Measurements from ENCODE around the gene GSG1L.
A peak's percentile ranks its signal among the peaks of the same experiment; 100 is the strongest.

The GSG1L gene

GRCh38 chr16:27983244-27983643 is 80.3 kb downstream of the GSG1L start:
- Histone ChIP-seq H3K9ac (ENCODE audit: low read depth, low read length, poor library complexity) (no peak overlapping the region), H2BK12ac (ENCODE audit: low read length) (no peak overlapping the region), H3K27ac (replicated peaks; ENCODE audit: low read length) (no peak overlapping the region), H3K4me1 (ENCODE audit: control insufficient read depth in 2 of 2, insufficient read depth in 1 of 2, low read depth in 1 of 2, low read length in 2 of 2) (no peaks in the 10 kb centered on the region), H4K91ac (ENCODE audit: low read depth, low read length, poor library complexity) (no peak overlapping the region), H3K9me3 (replicated peaks in 1 of 2; ENCODE audit: control insufficient read depth in 2 of 2, insufficient read depth in 1 of 2, low read depth in 1 of 2, low read length in 2 of 2) (no peaks in the 10 kb centered on the region), H2AFZ (ENCODE audit: low read length) (no peak overlapping the region), H4K8ac (ENCODE audit: low read depth, low read length) (no peak overlapping the region), H3K23ac (ENCODE audit: low read depth, low read length, poor library complexity) (no peak overlapping the region), H3K79me1 (ENCODE audit: low read depth, low read length) (no peaks in the 10 kb centered on the region), H3K36me3 (replicated peaks in 1 of 2; ENCODE audit: control insufficient read depth in 2 of 2, insufficient read depth in 2 of 2, low read length in 2 of 2) (no peaks in the 10 kb centered on the region), H3K4me3 (ENCODE audit: low read length in 2 of 2) (no peak overlapping the region), H2AK5ac (ENCODE audit: low read depth, low read length) (no peak overlapping the region), H3K18ac (ENCODE audit: low read length) (no peak overlapping the region), H3K4ac (ENCODE audit: low read length) (no peak overlapping the region), H2BK15ac (ENCODE audit: low read length) (no peak overlapping the region), H2BK120ac (ENCODE audit: low read depth, low read length) (no peak overlapping the region), H3K14ac (ENCODE audit: low read length) (no peak overlapping the region), H3K4me2 (ENCODE audit: insufficient read depth, low read length, poor library complexity, severe bottlenecking) (no peak overlapping the region), H3K27me3 (ENCODE audit: control insufficient read depth in 3 of 3, insufficient read depth in 3 of 3, low read depth in 1 of 3, low read length in 3 of 3) (no peaks in the 10 kb centered on the region), H2BK5ac (ENCODE audit: low read length) (no peak overlapping the region)
- no peak for DNase-seq (ENCODE audit: low spot score)
- WGBS, 2 donors (ENCODE audit: extremely low coverage in 2 of 2, insufficient read length in 2 of 2, insufficient replicate concordance in 1 of 2) = no CpG with 5 or more reads among the region's 2 CpGs

DNA sequence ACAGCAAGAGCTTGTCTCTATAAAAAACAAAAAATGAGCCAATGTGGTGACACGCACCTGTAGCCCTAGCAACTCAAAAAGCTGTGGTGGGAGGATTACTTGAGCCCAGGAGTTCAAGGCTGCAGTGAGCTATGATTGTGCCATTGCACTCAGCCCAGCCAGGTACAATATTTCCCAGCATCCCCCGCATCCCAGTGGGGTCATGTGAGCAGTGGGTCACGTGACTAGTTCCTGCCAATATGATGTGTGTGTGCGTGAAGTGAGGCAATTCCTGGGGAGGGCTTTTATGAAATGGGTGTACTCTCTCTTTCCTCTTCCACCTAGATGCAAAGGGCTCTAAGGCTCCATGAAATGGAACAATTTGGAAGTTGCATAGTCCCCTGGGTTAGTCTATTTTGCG is 81.3 kb downstream of the GSG1L start:
- Histone ChIP-seq H3K18ac (ENCODE audit: low read length) (no peak overlapping the region), H3K4me1 (ENCODE audit: control insufficient read depth in 2 of 2, insufficient read depth in 1 of 2, low read depth in 1 of 2, low read length in 2 of 2) (no peaks in the 10 kb centered on the region), H3K14ac (ENCODE audit: low read length) (no peak overlapping the region), H4K8ac (ENCODE audit: low read depth, low read length) (no peak overlapping the region), H3K36me3 (replicated peaks in 1 of 2; ENCODE audit: control insufficient read depth in 2 of 2, insufficient read depth in 2 of 2, low read length in 2 of 2) (no peaks in the 10 kb centered on the region), H3K27me3 (ENCODE audit: control insufficient read depth in 3 of 3, insufficient read depth in 3 of 3, low read depth in 1 of 3, low read length in 3 of 3) (no peaks in the 10 kb centered on the region), H2BK15ac (ENCODE audit: low read length) (no peak overlapping the region), H3K79me1 (ENCODE audit: low read depth, low read length) (no peaks in the 10 kb centered on the region), H2BK5ac (ENCODE audit: low read length) (no peak overlapping the region), H2AFZ (ENCODE audit: low read length) (peak overlapping the region; percentile 45), H3K4me3 (ENCODE audit: low read length in 2 of 2) (no peak overlapping the region), H3K9me3 (replicated peaks in 1 of 2; ENCODE audit: control insufficient read depth in 2 of 2, insufficient read depth in 1 of 2, low read depth in 1 of 2, low read length in 2 of 2) (no peaks in the 10 kb centered on the region), H2AK5ac (ENCODE audit: low read depth, low read length) (no peak overlapping the region), H3K27ac (replicated peaks; ENCODE audit: low read length) (no peak overlapping the region), H2BK12ac (ENCODE audit: low read length) (no peak overlapping the region), H3K23ac (ENCODE audit: low read depth, low read length, poor library complexity) (no peak overlapping the region), H3K9ac (ENCODE audit: low read depth, low read length, poor library complexity) (no peak overlapping the region), H4K91ac (ENCODE audit: low read depth, low read length, poor library complexity) (no peak overlapping the region), H3K4me2 (ENCODE audit: insufficient read depth, low read length, poor library complexity, severe bottlenecking) (no peak overlapping the region), H3K4ac (ENCODE audit: low read length) (no peak overlapping the region), H2BK120ac (ENCODE audit: low read depth, low read length) (no peak overlapping the region)
- WGBS, 2 donors (ENCODE audit: extremely low coverage in 2 of 2, insufficient read length in 2 of 2, insufficient replicate concordance in 1 of 2) = no CpG with 5 or more reads among the region's 5 CpGs
- no peak for DNase-seq (ENCODE audit: low spot score)

GRCh38 chr16:27980919-27981700 is 82.4 kb downstream of the GSG1L start:
- no peak overlapping the region for H3K14ac ChIP-seq (ENCODE audit: low read length)
- H2AK5ac ChIP-seq (ENCODE audit: low read depth, low read length) = no peak overlapping the region
- WGBS, 2 donors (ENCODE audit: extremely low coverage in 2 of 2, insufficient read length in 2 of 2, insufficient replicate concordance in 1 of 2) = no CpG with 5 or more reads among the region's 9 CpGs
- no peak overlapping the region for H2BK120ac ChIP-seq (ENCODE audit: low read depth, low read length)
- no peaks in the 10 kb centered on the region for H3K36me3 ChIP-seq (replicated peaks in 1 of 2; ENCODE audit: control insufficient read depth in 2 of 2, insufficient read depth in 2 of 2, low read length in 2 of 2)
- H4K91ac ChIP-seq (ENCODE audit: low read depth, low read length, poor library complexity) = no peak overlapping the region
- no peak overlapping the region for H2BK15ac ChIP-seq (ENCODE audit: low read length)
- H3K9ac ChIP-seq (ENCODE audit: low read depth, low read length, poor library complexity) = no peak overlapping the region
- H2BK5ac ChIP-seq (ENCODE audit: low read length) = no peak overlapping the region
- H2BK12ac ChIP-seq (ENCODE audit: low read length) = no peak overlapping the region
- H3K4me2 ChIP-seq (ENCODE audit: insufficient read depth, low read length, poor library complexity, severe bottlenecking) = no peak overlapping the region
- no peak overlapping the region for H3K23ac ChIP-seq (ENCODE audit: low read depth, low read length, poor library complexity)
- no peak overlapping the region for H3K18ac ChIP-seq (ENCODE audit: low read length)
- H3K4me3 ChIP-seq (ENCODE audit: low read length in 2 of 2) = no peak overlapping the region
- H3K4ac ChIP-seq (ENCODE audit: low read length) = no peak overlapping the region
- H3K27me3 ChIP-seq (ENCODE audit: control insufficient read depth in 3 of 3, insufficient read depth in 3 of 3, low read depth in 1 of 3, low read length in 3 of 3) = no peaks in the 10 kb centered on the region
- no peak for DNase-seq (ENCODE audit: low spot score)
- H4K8ac ChIP-seq (ENCODE audit: low read depth, low read length) = no peak overlapping the region
- no peaks in the 10 kb centered on the region for H3K79me1 ChIP-seq (ENCODE audit: low read depth, low read length)
- H3K27ac ChIP-seq (replicated peaks; ENCODE audit: low read length) = no peak overlapping the region
- no peak overlapping the region for H2AFZ ChIP-seq (ENCODE audit: low read length)
- H3K4me1 ChIP-seq (ENCODE audit: control insufficient read depth in 2 of 2, insufficient read depth in 1 of 2, low read depth in 1 of 2, low read length in 2 of 2) = no peaks in the 10 kb centered on the region
- no peaks in the 10 kb centered on the region for H3K9me3 ChIP-seq (replicated peaks in 1 of 2; ENCODE audit: control insufficient read depth in 2 of 2, insufficient read depth in 1 of 2, low read depth in 1 of 2, low read length in 2 of 2)

DNA sequence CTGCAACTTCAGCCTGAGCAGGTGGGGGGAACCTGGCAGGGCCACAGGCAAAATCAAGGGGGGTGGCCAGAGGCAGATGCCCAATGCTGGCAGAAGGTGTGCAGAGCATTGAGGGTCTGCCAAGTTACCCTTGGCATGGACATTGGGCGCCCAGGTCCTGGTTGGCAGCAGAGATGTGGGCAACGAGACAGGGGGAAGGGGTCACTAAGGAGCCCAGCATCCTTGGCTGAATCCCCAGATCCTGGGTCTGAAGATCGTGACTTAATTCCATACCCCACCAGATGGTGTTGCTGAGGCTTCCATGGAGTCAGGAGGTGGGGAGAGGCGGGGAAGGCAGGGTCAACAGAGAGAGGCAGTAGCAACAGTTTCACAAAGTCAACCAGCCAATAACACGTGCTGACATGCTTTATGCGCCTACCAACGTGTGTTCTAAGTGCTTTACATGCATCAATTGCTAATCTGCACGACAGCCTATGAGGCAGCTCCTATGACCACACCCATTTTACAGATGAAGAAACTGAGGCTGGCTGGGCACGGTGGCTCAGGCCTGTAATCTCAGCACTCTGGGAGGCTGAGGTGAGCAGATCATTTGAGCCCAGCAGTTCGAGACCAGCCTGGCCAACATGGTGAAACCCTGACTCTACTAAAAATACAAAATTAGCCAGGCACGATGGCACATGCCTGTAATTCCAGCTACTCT is 83.3 kb downstream of the GSG1L start:
- Histone ChIP-seq H3K23ac (ENCODE audit: low read depth, low read length, poor library complexity) (no peak overlapping the region), H3K27me3 (ENCODE audit: control insufficient read depth in 3 of 3, insufficient read depth in 3 of 3, low read depth in 1 of 3, low read length in 3 of 3) (no peaks in the 10 kb centered on the region), H2BK5ac (ENCODE audit: low read length) (no peak overlapping the region), H3K18ac (ENCODE audit: low read length) (no peak overlapping the region), H3K36me3 (replicated peaks in 1 of 2; ENCODE audit: control insufficient read depth in 2 of 2, insufficient read depth in 2 of 2, low read length in 2 of 2) (no peaks in the 10 kb centered on the region), H2BK120ac (ENCODE audit: low read depth, low read length) (no peak overlapping the region), H4K91ac (ENCODE audit: low read depth, low read length, poor library complexity) (no peak overlapping the region), H2BK15ac (ENCODE audit: low read length) (no peak overlapping the region), H3K9ac (ENCODE audit: low read depth, low read length, poor library complexity) (no peak overlapping the region), H2AK5ac (ENCODE audit: low read depth, low read length) (no peak overlapping the region), H3K9me3 (replicated peaks in 1 of 2; ENCODE audit: control insufficient read depth in 2 of 2, insufficient read depth in 1 of 2, low read depth in 1 of 2, low read length in 2 of 2) (no peaks in the 10 kb centered on the region), H3K4me2 (ENCODE audit: insufficient read depth, low read length, poor library complexity, severe bottlenecking) (no peak overlapping the region), H3K4me3 (ENCODE audit: low read length in 2 of 2) (peak overlapping the region in 1 of 2 donors; percentile 24), H4K8ac (ENCODE audit: low read depth, low read length) (no peak overlapping the region), H3K27ac (replicated peaks; ENCODE audit: low read length) (no peak overlapping the region), H3K4me1 (ENCODE audit: control insufficient read depth in 2 of 2, insufficient read depth in 1 of 2, low read depth in 1 of 2, low read length in 2 of 2) (no peaks in the 10 kb centered on the region), H3K4ac (ENCODE audit: low read length) (no peak overlapping the region), H3K79me1 (ENCODE audit: low read depth, low read length) (no peaks in the 10 kb centered on the region), H2AFZ (ENCODE audit: low read length) (no peak overlapping the region), H3K14ac (ENCODE audit: low read length) (no peak overlapping the region), H2BK12ac (ENCODE audit: low read length) (no peak overlapping the region)
- WGBS, 2 donors (ENCODE audit: extremely low coverage in 2 of 2, insufficient read length in 2 of 2, insufficient replicate concordance in 1 of 2) = no CpG with 5 or more reads among the region's 11 CpGs
- no peak for DNase-seq (ENCODE audit: low spot score)
